Neural cell (in vitro differentiated cells): ENCODE data around the gene PLA2G6. TPM values are rescaled to one million over a fixed set of nuclear protein-coding genes. Genes with fewer than 3 reads are reported as not detected.
"Not testable (repeated sequence)": the region's sequence is repeated elsewhere in the genome, so short reads cannot be mapped to it uniquely, and the experiment has no call there.

ENCODE experiments used
- H2AFZ ChIP-seq: fragments of 200-600, 300-800 bp; sonication (generic), shearing (Covaris generic); 2 replicates; pipeline ENCODE4 v1.6.0; 2014; ENCODE audit warnings: low read depth, mild to moderate bottlenecking, antibody characterized with exemption, low read length, moderate library complexity
- H3F3A ChIP-seq: fragments of 200-600 bp; shearing (Covaris generic); 2 replicates; pipeline ENCODE4 v1.6.1; 2016; ENCODE audit warnings: mild to moderate bottlenecking, moderate library complexity, mixed read lengths, antibody characterized with exemption, low read length; ENCODE audit not compliant: insufficient read depth, poor library complexity, severe bottlenecking
- H3K27ac ChIP-seq: fragments of 200-600, 300-800 bp; sonication (generic), shearing (Covaris generic); 2 replicates; pipeline ENCODE4 v1.5.1; 2014; ENCODE audit warnings: mild to moderate bottlenecking, low read length, moderate library complexity
- H3K27me3 ChIP-seq: fragments of 300-800, 200-600 bp; sonication (generic), shearing (Covaris generic); 2 replicates; pipeline ENCODE4 v1.6.0; 2014; ENCODE audit warnings: mild to moderate bottlenecking, low read depth, low read length, moderate library complexity; ENCODE audit not compliant: insufficient read depth
- H3K36me3 ChIP-seq: fragments of 300-800, 200-600 bp; sonication (generic), shearing (Covaris generic); 2 replicates; pipeline ENCODE4 v1.5.1; 2014; ENCODE audit warnings: mild to moderate bottlenecking, antibody characterized with exemption, low read length, moderate library complexity; ENCODE audit not compliant: insufficient read depth
- H3K4me2 ChIP-seq: fragments of 300-800, 200-600 bp; sonication (generic), shearing (Covaris generic); 2 replicates; pipeline ENCODE4 v1.6.0; 2014; ENCODE audit warnings: mild to moderate bottlenecking, low read length
- H3K4me3 ChIP-seq: fragments of 300-800, 200-600 bp; sonication (generic), shearing (Covaris generic); 2 replicates; pipeline ENCODE4 v1.5.1; 2014; ENCODE audit warnings: mild to moderate bottlenecking, low read length, moderate library complexity
- H3K79me2 ChIP-seq: fragments of 200-600 bp; shearing (Covaris generic); replicated peaks from 2 replicates; pipeline ENCODE4 v1.6.0; 2014; ENCODE audit warnings: mild to moderate bottlenecking, low read length, moderate library complexity; ENCODE audit not compliant: insufficient read depth
- H3K9ac ChIP-seq: fragments of 300-800, 200-600 bp; sonication (generic), shearing (Covaris generic); 2 replicates; pipeline ENCODE4 v1.6.1; 2016; ENCODE audit warnings: mild to moderate bottlenecking, low read length, mixed read lengths
- H3K9me2 ChIP-seq: fragments of 200-600 bp; shearing (Covaris generic); 2 replicates; pipeline ENCODE4 v1.6.1; 2016; ENCODE audit warnings: mild to moderate bottlenecking, low read length, mixed read lengths; ENCODE audit not compliant: insufficient read depth
- H3K9me3 ChIP-seq: fragments of 200-600, 300-800 bp; sonication (generic), shearing (Covaris generic); 2 replicates; pipeline ENCODE4 v1.6.1; 2016; ENCODE audit warnings: mild to moderate bottlenecking, mixed run types, low read length, moderate library complexity, mixed read lengths
- H4K20me1 ChIP-seq: fragments of 200-600 bp; shearing (Covaris generic); 2 replicates; pipeline ENCODE4 v1.6.1; 2016; ENCODE audit warnings: mild to moderate bottlenecking, mixed run types; ENCODE audit not compliant: insufficient read depth
- EP300 ChIP-seq: fragments of 450-650 bp; conservative IDR thresholded peaks from 2 replicates; pipeline ENCODE4 v1.6.1; 2014; ENCODE audit warnings: antibody characterized with exemption, mild to moderate bottlenecking, moderate library complexity; ENCODE audit not compliant: poor library complexity, severe bottlenecking
- EZH2 ChIP-seq: fragments of 200-600, 300-800 bp; shearing (Covaris generic), sonication (generic); IDR thresholded peaks from 2 replicates; pipeline ENCODE4 v1.6.1; 2014; ENCODE audit warnings: antibody characterized with exemption, low read length, borderline replicate concordance, mild to moderate bottlenecking; ENCODE audit not compliant: insufficient read depth, poor library complexity, severe bottlenecking
- MXI1 ChIP-seq: fragments of 450-650 bp; conservative IDR thresholded peaks from 2 replicates; pipeline ENCODE4 v1.6.1; 2014; ENCODE audit warnings: antibody characterized with exemption, mild to moderate bottlenecking; ENCODE audit not compliant: poor library complexity, severe bottlenecking
- POLR2AphosphoS5 ChIP-seq: IDR thresholded peaks from 2 replicates; pipeline ENCODE4 v1.6.1; 2012
- RAD21 ChIP-seq: fragments of 450-650 bp; conservative IDR thresholded peaks from 2 replicates; pipeline ENCODE4 v1.6.1; 2014; ENCODE audit warnings: antibody characterized with exemption, mild to moderate bottlenecking, moderate library complexity
- SMC3 ChIP-seq: fragments of 450-650 bp; conservative IDR thresholded peaks from 2 replicates; pipeline ENCODE4 v1.6.1; 2014; ENCODE audit warnings: antibody characterized with exemption, mild to moderate bottlenecking, moderate library complexity; ENCODE audit not compliant: poor library complexity
- TAF1 ChIP-seq: IDR thresholded peaks from 2 replicates; pipeline ENCODE4 v1.6.1; 2012; ENCODE audit warnings: low read depth
- polyA plus RNA-seq: library from polyadenylated mRNA; depleted of rRNA; stranded (reverse); fragments of >200 nt; gene quantifications from 2 replicates; pipeline ENCODE4 v1.2.3, GENCODE V29; 2014
- TF ChIP-seq, protein P1 (sequence below): IDR thresholded peaks from 2 replicates; pipeline ENCODE4 v1.6.1; 2012; ENCODE audit warnings: borderline replicate concordance
- TF ChIP-seq, protein P2 (sequence below): fragments of 450-650 bp; IDR thresholded peaks from 2 replicates; pipeline ENCODE4 v1.5.1; 2014; ENCODE audit warnings: antibody characterized with exemption, mild to moderate bottlenecking, moderate library complexity; ENCODE audit not compliant: poor library complexity, severe bottlenecking

The PLA2G6 gene
- polyA plus RNA-seq, 1 donor from 2014 or later = 18.5 TPM

DNA sequence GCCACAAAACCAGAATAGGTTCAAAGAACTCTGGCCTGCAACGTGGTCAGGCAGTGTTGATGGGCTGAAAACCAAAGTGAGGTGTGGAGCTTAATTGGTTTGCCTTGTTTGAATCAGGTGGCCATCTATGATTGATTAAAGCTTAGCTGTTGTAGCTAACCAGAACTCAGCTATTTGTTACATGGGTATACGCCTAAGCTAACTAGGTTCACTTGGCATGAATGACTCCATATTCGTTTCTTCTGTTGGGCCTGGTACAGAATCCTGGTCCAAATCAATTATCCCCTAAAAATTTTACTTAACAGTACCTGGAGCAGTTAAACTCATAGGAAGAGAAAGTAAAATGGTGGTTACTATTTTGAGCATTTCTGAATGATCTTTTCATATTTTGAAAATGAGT is 63.4 kb downstream of the PLA2G6 start:
- Histone ChIP-seq H2AFZ (no peak overlapping the region), H3K4me2 (no peak overlapping the region), H3F3A (no peaks in the 10 kb centered on the region), H3K9me2 (no peaks in the 10 kb centered on the region), H3K36me3 (no peaks in the 10 kb centered on the region), H4K20me1 (no peaks in the 10 kb centered on the region), H3K4me3 (no peak overlapping the region), H3K9ac (no peak overlapping the region), H3K27me3 (no peaks in the 10 kb centered on the region), H3K27ac (no peak overlapping the region), H3K9me3 (no peaks in the 10 kb centered on the region), H3K79me2 (no peaks in the 10 kb centered on the region)
- TF ChIP-seq, protein P1, sequence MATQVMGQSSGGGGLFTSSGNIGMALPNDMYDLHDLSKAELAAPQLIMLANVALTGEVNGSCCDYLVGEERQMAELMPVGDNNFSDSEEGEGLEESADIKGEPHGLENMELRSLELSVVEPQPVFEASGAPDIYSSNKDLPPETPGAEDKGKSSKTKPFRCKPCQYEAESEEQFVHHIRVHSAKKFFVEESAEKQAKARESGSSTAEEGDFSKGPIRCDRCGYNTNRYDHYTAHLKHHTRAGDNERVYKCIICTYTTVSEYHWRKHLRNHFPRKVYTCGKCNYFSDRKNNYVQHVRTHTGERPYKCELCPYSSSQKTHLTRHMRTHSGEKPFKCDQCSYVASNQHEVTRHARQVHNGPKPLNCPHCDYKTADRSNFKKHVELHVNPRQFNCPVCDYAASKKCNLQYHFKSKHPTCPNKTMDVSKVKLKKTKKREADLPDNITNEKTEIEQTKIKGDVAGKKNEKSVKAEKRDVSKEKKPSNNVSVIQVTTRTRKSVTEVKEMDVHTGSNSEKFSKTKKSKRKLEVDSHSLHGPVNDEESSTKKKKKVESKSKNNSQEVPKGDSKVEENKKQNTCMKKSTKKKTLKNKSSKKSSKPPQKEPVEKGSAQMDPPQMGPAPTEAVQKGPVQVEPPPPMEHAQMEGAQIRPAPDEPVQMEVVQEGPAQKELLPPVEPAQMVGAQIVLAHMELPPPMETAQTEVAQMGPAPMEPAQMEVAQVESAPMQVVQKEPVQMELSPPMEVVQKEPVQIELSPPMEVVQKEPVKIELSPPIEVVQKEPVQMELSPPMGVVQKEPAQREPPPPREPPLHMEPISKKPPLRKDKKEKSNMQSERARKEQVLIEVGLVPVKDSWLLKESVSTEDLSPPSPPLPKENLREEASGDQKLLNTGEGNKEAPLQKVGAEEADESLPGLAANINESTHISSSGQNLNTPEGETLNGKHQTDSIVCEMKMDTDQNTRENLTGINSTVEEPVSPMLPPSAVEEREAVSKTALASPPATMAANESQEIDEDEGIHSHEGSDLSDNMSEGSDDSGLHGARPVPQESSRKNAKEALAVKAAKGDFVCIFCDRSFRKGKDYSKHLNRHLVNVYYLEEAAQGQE = no peak
- TF ChIP-seq TAF1 = no peak
- TF ChIP-seq POLR2AphosphoS5 = no peak
- no peak for TF ChIP-seq EZH2
- no peak for TF ChIP-seq SMC3
- no peak for TF ChIP-seq MXI1
- no peak for TF ChIP-seq EP300
- no peak for TF ChIP-seq RAD21
- TF ChIP-seq, protein P2, sequence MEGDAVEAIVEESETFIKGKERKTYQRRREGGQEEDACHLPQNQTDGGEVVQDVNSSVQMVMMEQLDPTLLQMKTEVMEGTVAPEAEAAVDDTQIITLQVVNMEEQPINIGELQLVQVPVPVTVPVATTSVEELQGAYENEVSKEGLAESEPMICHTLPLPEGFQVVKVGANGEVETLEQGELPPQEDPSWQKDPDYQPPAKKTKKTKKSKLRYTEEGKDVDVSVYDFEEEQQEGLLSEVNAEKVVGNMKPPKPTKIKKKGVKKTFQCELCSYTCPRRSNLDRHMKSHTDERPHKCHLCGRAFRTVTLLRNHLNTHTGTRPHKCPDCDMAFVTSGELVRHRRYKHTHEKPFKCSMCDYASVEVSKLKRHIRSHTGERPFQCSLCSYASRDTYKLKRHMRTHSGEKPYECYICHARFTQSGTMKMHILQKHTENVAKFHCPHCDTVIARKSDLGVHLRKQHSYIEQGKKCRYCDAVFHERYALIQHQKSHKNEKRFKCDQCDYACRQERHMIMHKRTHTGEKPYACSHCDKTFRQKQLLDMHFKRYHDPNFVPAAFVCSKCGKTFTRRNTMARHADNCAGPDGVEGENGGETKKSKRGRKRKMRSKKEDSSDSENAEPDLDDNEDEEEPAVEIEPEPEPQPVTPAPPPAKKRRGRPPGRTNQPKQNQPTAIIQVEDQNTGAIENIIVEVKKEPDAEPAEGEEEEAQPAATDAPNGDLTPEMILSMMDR = no peak

DNA sequence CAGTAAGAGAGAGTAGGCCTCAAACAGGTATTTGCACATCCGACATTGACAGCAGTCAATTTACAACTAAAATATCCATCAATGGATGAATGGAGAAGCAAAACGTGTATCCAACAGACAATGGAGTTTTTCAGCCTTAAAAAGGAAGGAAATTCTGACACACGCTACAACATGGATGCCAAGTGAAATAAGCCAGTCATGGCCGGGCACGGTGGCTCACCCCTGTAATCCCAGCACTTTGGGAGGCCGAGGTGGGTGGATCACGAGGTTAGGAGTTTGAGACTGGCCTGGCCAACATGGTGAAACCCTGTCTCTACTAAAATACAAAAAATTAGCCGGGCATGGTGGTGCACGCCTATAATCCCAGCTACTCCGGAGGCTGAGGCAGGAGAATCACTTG is 64.1 kb downstream of the PLA2G6 start:
- H3K9ac ChIP-seq, H3K27ac ChIP-seq, H3K27me3 ChIP-seq, H3K4me3 ChIP-seq, H3K4me2 ChIP-seq, H3K9me2 ChIP-seq, H4K20me1 ChIP-seq, H2AFZ ChIP-seq, H3K79me2 ChIP-seq, H3F3A ChIP-seq, H3K9me3 ChIP-seq, H3K36me3 ChIP-seq: not testable (repeated sequence)
